T-helper 1 cell treated with Interleukin-12 subunit alpha and Interleukin-12 subunit beta and Interleukin-4 antibody, amounts not matched to agents 30 μg/mL and 1 μg/mL, for 36 hours (primary cell): Measurements from ENCODE around the gene CRISP2.
"Not testable (repeated sequence)": the region's sequence is repeated elsewhere in the genome, so short reads cannot be mapped to it uniquely, and the experiment has no call there.

Source experiments
- H3K27ac Mint-ChIP-seq: one replicate; pipeline ENCODE4 v1.8.0; 2021; ENCODE audit warnings: mild to moderate bottlenecking, mixed read lengths
- H3K27me3 Mint-ChIP-seq: one replicate; pipeline ENCODE4 v1.8.0; 2021; ENCODE audit warnings: low read depth, mixed read lengths
- H3K36me3 Mint-ChIP-seq: one replicate; pipeline ENCODE4 v1.8.0; 2021; ENCODE audit warnings: low read depth, mixed read lengths
- H3K4me1 Mint-ChIP-seq: one replicate; pipeline ENCODE4 v1.8.0; 2021; ENCODE audit warnings: low read depth, mixed read lengths
- H3K4me3 Mint-ChIP-seq: one replicate; pipeline ENCODE4 v1.8.0; 2021; ENCODE audit warnings: mild to moderate bottlenecking, moderate library complexity, mixed read lengths
- H3K9me3 Mint-ChIP-seq: one replicate; pipeline ENCODE4 v1.8.0; 2021; ENCODE audit warnings: mixed read lengths

CRISP2 gene

DNA sequence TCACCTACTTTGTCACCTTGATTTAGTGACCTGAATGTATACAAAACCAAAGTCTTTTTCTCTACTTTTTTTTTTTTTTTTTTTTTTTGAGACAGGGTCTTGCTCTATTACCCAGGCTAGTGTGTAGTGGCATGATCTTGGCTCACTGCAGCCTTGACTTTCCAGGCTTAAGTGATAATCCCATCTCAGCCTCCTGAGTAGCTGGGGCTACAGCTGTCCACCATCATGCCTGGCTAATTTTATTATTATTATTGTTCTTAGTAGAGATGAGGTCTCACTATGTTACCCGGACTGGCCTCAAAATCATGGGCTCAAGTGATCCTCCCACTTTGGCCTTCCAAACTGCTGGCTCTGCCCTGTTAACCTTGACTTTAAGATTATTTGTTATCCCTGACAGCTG is 37.5 kb downstream of the CRISP2 start:
- Mint-ChIP-seq H3K36me3 (no peaks in the 10 kb centered on the region), H3K27me3 (no peaks in the 10 kb centered on the region), H3K4me3 (no peak overlapping the region), H3K4me1 (no peaks in the 10 kb centered on the region), H3K9me3 (no peaks in the 10 kb centered on the region), H3K27ac (no peak overlapping the region)

DNA sequence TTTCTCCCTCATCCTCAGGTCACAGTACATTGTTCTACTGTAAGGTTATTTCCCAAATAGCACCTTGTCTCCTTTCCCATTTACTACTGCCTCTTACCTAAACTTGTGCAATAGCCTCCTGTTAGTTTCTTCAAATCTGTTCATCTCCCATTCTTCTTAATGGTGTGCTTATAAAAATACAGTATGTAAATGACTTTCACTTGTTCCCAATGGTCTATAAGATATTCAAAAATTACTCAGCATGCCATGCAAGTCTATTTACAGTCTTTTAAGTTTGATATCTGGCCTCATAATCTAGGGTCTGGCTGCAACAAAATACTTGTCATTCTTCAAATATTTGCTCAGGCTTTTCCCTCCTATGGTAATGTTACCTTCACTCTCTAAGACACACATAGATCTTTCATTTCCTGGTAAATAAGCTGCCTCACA is 45.2 kb downstream of the CRISP2 start:
- H3K9me3 Mint-ChIP-seq: no peaks in the 10 kb centered on the region
- H3K4me3 Mint-ChIP-seq: no peak overlapping the region
- no peaks in the 10 kb centered on the region for H3K27me3 Mint-ChIP-seq
- no peaks in the 10 kb centered on the region for H3K36me3 Mint-ChIP-seq
- no peaks in the 10 kb centered on the region for H3K4me1 Mint-ChIP-seq
- no peak overlapping the region for H3K27ac Mint-ChIP-seq

DNA sequence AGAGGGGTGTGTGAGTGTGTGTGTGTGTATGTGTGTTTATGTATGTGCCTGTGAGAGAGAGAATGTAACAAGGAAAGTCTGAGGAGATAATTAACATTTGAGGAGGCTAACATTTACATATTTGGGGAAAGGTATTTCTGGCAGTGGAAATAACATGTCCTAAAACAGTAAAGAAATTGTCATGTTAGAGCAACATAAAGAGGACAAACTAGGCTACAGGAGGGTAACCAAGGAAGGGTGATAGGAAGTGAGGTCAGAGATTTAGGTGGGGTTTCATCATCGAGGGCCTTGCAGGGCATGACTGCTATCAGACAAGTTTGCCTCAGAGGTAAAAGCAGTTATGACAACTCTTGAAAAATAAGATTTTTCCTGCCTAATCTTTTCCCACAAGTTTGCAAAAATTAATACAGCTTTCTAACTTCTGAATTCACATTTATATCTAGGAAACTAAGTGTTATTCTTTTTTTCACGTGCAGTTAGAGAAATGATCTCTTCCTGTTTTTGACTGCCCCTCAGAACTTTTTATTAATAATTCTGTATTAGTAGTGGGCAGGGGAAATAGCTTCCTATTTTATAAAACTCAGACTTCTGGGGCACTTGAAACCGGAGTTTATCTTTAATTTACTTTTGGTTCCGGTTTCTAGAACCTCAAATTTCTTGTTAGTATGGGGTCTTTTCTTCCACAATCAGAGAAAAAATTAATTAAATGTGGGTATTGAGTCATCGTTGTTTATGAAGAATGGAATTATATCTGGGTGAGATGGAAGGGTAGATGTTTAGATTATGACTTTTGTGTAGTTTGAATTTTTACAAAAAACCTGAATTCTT is 46.2 kb downstream of the CRISP2 start:
- Mint-ChIP-seq H3K4me1 (no peaks in the 10 kb centered on the region), H3K4me3 (no peak overlapping the region), H3K27ac (no peak overlapping the region), H3K36me3 (no peaks in the 10 kb centered on the region), H3K9me3 (no peaks in the 10 kb centered on the region), H3K27me3 (no peaks in the 10 kb centered on the region)

DNA sequence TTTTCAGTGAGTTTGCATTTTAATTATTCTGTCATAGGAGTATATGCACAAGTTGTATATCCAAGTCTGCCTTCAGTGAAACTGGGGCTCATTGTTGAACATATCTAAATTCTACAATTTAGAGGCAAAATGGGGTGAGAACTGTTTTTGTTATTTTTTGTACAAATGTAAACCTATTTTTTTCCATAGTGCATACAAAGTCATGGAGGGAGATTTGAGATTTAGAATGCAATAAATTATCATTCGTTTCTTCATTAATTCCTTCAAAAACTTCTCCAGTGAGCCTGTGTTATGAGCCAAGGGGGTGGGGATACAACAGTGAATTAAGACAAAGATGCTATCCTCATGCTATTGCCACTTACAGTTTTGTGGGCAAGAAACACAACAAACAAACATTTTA is 46.9 kb downstream of the CRISP2 start:
- no peaks in the 10 kb centered on the region for H3K4me1 Mint-ChIP-seq
- H3K9me3 Mint-ChIP-seq: no peaks in the 10 kb centered on the region
- no peaks in the 10 kb centered on the region for H3K36me3 Mint-ChIP-seq
- H3K27me3 Mint-ChIP-seq: no peaks in the 10 kb centered on the region
- H3K27ac Mint-ChIP-seq: no peak overlapping the region
- H3K4me3 Mint-ChIP-seq: no peak overlapping the region

DNA sequence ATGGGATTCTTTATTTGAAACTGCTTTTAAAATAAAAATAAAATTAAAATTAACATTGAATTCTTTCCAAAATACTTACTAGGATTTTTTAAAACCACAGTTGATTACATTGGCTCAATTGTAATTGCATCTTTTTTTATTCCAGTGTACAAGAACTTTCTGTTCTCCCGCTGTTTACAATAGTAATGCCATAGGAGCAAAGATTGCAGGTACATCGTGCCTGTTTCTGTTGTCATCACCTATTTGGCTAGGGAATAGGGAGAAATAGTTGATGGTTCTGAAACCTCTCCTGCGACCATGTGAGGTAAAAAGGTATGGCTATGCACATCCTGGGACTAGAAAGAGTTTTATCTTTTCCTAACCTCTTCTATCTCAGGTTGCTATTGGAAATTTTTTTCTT is 48.5 kb downstream of the CRISP2 start:
- Mint-ChIP-seq H3K27ac (no peak overlapping the region), H3K4me3 (no peak overlapping the region), H3K36me3 (no peaks in the 10 kb centered on the region), H3K9me3 (no peaks in the 10 kb centered on the region), H3K27me3 (no peaks in the 10 kb centered on the region), H3K4me1 (no peaks in the 10 kb centered on the region)

- not testable (repeated sequence) for H3K27ac Mint-ChIP-seq, H3K36me3 Mint-ChIP-seq, H3K4me3 Mint-ChIP-seq, H3K27me3 Mint-ChIP-seq, H3K9me3 Mint-ChIP-seq, H3K4me1 Mint-ChIP-seq
Observed at GRCh38 chr6:49664054-49664453, 49.3 kb downstream of the CRISP2 start.

DNA sequence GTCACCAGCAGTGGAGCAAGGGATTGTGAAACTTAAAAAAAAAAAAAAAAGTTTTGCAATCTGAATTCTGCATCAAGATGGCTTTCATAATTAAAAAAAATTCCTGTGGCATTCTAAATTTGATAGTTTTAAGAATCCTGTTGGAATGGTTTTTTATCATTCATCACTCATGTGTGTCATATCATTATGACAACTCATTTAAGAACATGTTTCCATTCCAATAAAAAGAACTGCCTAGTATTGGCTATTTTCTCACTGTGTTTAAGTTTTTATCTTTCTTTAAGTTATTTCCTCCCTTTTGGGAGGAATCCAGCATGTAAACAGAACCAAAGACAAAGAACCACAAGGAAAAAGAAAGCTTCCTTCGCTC is 50.5 kb downstream of the CRISP2 start:
- Mint-ChIP-seq H3K9me3 (no peaks in the 10 kb centered on the region), H3K4me1 (no peaks in the 10 kb centered on the region), H3K4me3 (no peak overlapping the region), H3K36me3 (no peaks in the 10 kb centered on the region), H3K27me3 (no peaks in the 10 kb centered on the region), H3K27ac (no peak overlapping the region)

- Mint-ChIP-seq H3K4me3 (no peak overlapping the region), H3K4me1 (no peaks in the 10 kb centered on the region), H3K27me3 (no peaks in the 10 kb centered on the region), H3K9me3 (no peaks in the 10 kb centered on the region), H3K36me3 (no peaks in the 10 kb centered on the region), H3K27ac (no peak overlapping the region)
Observed at GRCh38 chr6:49662231-49662891, 51.0 kb downstream of the CRISP2 start.

DNA sequence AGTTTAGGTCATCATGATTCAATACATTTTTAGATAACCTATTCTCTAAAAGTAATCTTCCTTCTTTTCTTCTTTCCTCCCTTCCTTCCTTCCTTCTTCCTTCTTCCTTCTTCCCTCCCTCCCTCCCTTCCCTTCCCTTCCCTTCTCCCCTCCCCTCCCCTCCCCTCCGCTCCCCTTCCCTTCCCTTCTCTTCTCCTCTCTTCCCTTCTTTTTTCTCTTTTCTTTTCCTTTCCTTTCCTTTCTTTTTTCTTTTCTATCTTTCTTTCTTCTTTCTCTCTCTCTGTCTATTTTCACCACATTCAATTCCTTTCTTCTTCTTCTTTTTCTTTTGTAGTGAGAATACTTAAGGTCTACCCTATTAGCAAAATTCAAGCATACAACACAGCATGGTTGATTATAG is 59.4 kb downstream of the CRISP2 start:
- no peaks in the 10 kb centered on the region for H3K9me3 Mint-ChIP-seq

GRCh38 chr6:49653438-49653837 is 59.9 kb downstream of the CRISP2 start:
- Mint-ChIP-seq H3K27ac (no peak overlapping the region), H3K9me3 (no peaks in the 10 kb centered on the region), H3K4me3 (no peak overlapping the region), H3K27me3 (no peaks in the 10 kb centered on the region), H3K36me3 (no peaks in the 10 kb centered on the region), H3K4me1 (no peaks in the 10 kb centered on the region)

More for the DNA sequence above, 59.4 kb downstream of the CRISP2 start:
- Mint-ChIP-seq H3K36me3 (no peaks in the 10 kb centered on the region), H3K4me3 (no peak overlapping the region), H3K4me1 (no peaks in the 10 kb centered on the region), H3K27ac (no peak overlapping the region), H3K27me3 (no peaks in the 10 kb centered on the region)

DNA sequence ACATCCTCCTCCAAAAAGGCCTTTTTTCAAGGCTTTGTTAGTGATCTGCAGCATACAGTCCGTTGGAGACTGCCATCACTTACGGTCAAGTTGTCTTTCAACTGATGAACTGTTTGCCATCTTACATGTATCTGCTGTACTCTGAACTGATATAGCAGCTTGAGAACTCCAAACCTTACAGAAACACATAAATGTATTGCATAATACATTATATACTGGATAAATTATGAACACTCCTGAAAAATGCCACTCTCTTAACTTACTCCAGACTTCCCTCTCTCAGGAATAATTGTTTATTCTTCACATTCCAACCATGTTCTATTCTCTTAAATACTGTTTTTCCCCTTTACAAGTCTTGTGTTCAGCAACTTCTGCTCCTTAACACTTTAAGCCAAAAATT is 62.1 kb downstream of the CRISP2 start:
- Mint-ChIP-seq H3K4me3 (no peak overlapping the region), H3K9me3 (no peaks in the 10 kb centered on the region), H3K4me1 (no peaks in the 10 kb centered on the region), H3K27me3 (peaks cover under 1% of the 10 kb centered on the region), H3K36me3 (no peaks in the 10 kb centered on the region), H3K27ac (no peak overlapping the region)

- Mint-ChIP-seq H3K4me3 (no peak overlapping the region), H3K27me3 (peaks cover 5% of the 10 kb centered on the region), H3K36me3 (no peaks in the 10 kb centered on the region), H3K4me1 (no peaks in the 10 kb centered on the region), H3K9me3 (no peaks in the 10 kb centered on the region), H3K27ac (no peak overlapping the region)
Observed at GRCh38 chr6:49649988-49650387, 63.4 kb downstream of the CRISP2 start.

- Mint-ChIP-seq H3K27me3 (peaks cover 5% of the 10 kb centered on the region), H3K27ac (no peak overlapping the region), H3K9me3 (no peaks in the 10 kb centered on the region), H3K4me1 (no peaks in the 10 kb centered on the region), H3K36me3 (no peaks in the 10 kb centered on the region), H3K4me3 (no peak overlapping the region)
Observed at GRCh38 chr6:49648036-49648435, 65.3 kb downstream of the CRISP2 start.

GRCh38 chr6:49647476-49647875 is 65.9 kb downstream of the CRISP2 start:
- H3K9me3 Mint-ChIP-seq: no peaks in the 10 kb centered on the region
- H3K4me1 Mint-ChIP-seq: no peaks in the 10 kb centered on the region
- H3K4me3 Mint-ChIP-seq: no peak overlapping the region
- H3K36me3 Mint-ChIP-seq: no peaks in the 10 kb centered on the region
- H3K27ac Mint-ChIP-seq: no peak overlapping the region
- H3K27me3 Mint-ChIP-seq: peaks cover 5% of the 10 kb centered on the region

GRCh38 chr6:49646942-49647341 is 66.4 kb downstream of the CRISP2 start:
- no peak overlapping the region for H3K27ac Mint-ChIP-seq
- no peaks in the 10 kb centered on the region for H3K4me1 Mint-ChIP-seq
- H3K4me3 Mint-ChIP-seq: no peak overlapping the region
- H3K9me3 Mint-ChIP-seq: no peaks in the 10 kb centered on the region
- H3K27me3 Mint-ChIP-seq: peaks cover 5% of the 10 kb centered on the region
- no peaks in the 10 kb centered on the region for H3K36me3 Mint-ChIP-seq
